ENCODE measurements around the gene MINAR1. TPM values are rescaled to one million over a fixed set of nuclear protein-coding genes. Genes with fewer than 3 reads are reported as not detected.

Gene MINAR1
- total and polyA plus RNA-seq, 8 donors, result 0.50 to 1.0 (median 0.66) TPM

- no peak for ATAC-seq
- Histone ChIP-seq H3K4me1 (no peaks in the 10 kb centered on the region), H3K4me3 (no peak overlapping the region), H3K9me3 (peaks cover 0 to 8% of the 10 kb centered on the region in 2 donors), H3K27me3 (peaks cover 8 to 26% of the 10 kb centered on the region in 2 donors), H3K36me3 (no peaks in the 10 kb centered on the region), H3K27ac (no peak overlapping the region)
- intact Hi-C loops (cut with DNase I), result no loop called here
- no peak for TF ChIP-seq CTCF (IDR thresholded peaks at IDR 0.05)
- DNase-seq, result no peak
These were observed 14.9 kb downstream of the MINAR1 start for GRCh38 chr15:79447060-79447459.

- intact Hi-C loops (cut with DNase I), result no loop called here
- no peak overlapping the region for H3K27ac ChIP-seq
- ATAC-seq, result no peak
These were observed 18.5 kb downstream of the MINAR1 start for GRCh38 chr15:79450648-79451047.

GRCh38 chr15:79451361-79451999 lies 19.3 kb downstream of the MINAR1 start:
- Histone ChIP-seq H3K27me3 (peaks cover 8 to 29% of the 10 kb centered on the region in 2 donors), H3K36me3 (no peaks in the 10 kb centered on the region), H3K4me1 (no peaks in the 10 kb centered on the region), H3K27ac (no peak overlapping the region), H3K4me3 (no peak overlapping the region), H3K9me3 (no peaks in the 10 kb centered on the region)
- TF ChIP-seq CTCF (IDR thresholded peaks at IDR 0.05), result no peak
- DNase-seq, result no peak
- no peak for ATAC-seq
- intact Hi-C loops (cut with DNase I), result no loop called here

More at GRCh38 chr15:79450648-79451047, 18.5 kb downstream of the MINAR1 start:
- peaks cover 8 to 29% of the 10 kb centered on the region in 2 donors for H3K27me3 ChIP-seq
- no peaks in the 10 kb centered on the region for H3K4me1 ChIP-seq
- H3K36me3 ChIP-seq, result no peaks in the 10 kb centered on the region
- peaks cover 0 to 1% of the 10 kb centered on the region in 2 donors for H3K9me3 ChIP-seq
- H3K4me3 ChIP-seq, result no peak overlapping the region
- no peak for TF ChIP-seq CTCF (IDR thresholded peaks at IDR 0.05)
- DNase-seq, result no peak

GRCh38 chr15:79452244-79453051 lies 20.3 kb downstream of the MINAR1 start:
- no peak for ATAC-seq

More at GRCh38 chr15:79452244-79453051, 20.3 kb downstream of the MINAR1 start:
- DNase-seq, result no peak
- no peaks in the 10 kb centered on the region for H3K36me3 ChIP-seq
- intact Hi-C loops (cut with DNase I), result no loop called here
- no peaks in the 10 kb centered on the region for H3K4me1 ChIP-seq
- no peak overlapping the region for H3K4me3 ChIP-seq
- H3K9me3 ChIP-seq, result no peaks in the 10 kb centered on the region
- peaks cover 8 to 29% of the 10 kb centered on the region in 2 donors for H3K27me3 ChIP-seq
- H3K27ac ChIP-seq, result no peak overlapping the region
- no peak for TF ChIP-seq CTCF (IDR thresholded peaks at IDR 0.05)
